K562 (cell line): ENCODE results near the gene C5AR2. TPM values are rescaled to one million over a fixed set of nuclear protein-coding genes. Genes with fewer than 3 reads are reported as not detected.

Experiments used
- ARID1B ChIP-seq: fragments of 450-650 bp; IDR thresholded peaks from 2 replicates; pipeline ENCODE4 v1.6.1; 2016; ENCODE audit warnings: antibody characterized with exemption, mild to moderate bottlenecking, inconsistent platforms
- BCOR ChIP-seq: fragments of 450-650 bp; IDR thresholded peaks from 2 replicates; pipeline ENCODE4 v1.6.1; 2016
- CC2D1A ChIP-seq: fragments of 450-650 bp; IDR thresholded peaks from 2 replicates; pipeline ENCODE4 v1.6.1; 2017; ENCODE audit warnings: mild to moderate bottlenecking
- CEBPB ChIP-seq: fragments of 450-650 bp; IDR thresholded peaks from 2 replicates; pipeline ENCODE4 v1.6.1; 2016; ENCODE audit warnings: missing genetic modification characterization, missing compliant biosample characterization
- CUX1 ChIP-seq: fragments of 200-800 bp; sonication (Bioruptor generic); IDR thresholded peaks from 2 replicates; pipeline ENCODE4 v1.6.1; 2016; ENCODE audit warnings: missing genetic modification characterization, missing compliant biosample characterization
- DPF2 ChIP-seq: fragments of 450-650 bp; IDR thresholded peaks from 2 replicates; pipeline ENCODE4 v1.6.1; 2016
- KDM1A ChIP-seq, 2 experiments: fragments of 450-650 bp; IDR thresholded peaks; 2 replicates each; pipeline ENCODE4 v1.6.1; 2016; ENCODE audit warnings: mild to moderate bottlenecking in 2 of 2
- MEF2D ChIP-seq: conservative IDR thresholded peaks from 2 replicates; pipeline ENCODE4 v1.6.1; 2016; ENCODE audit warnings: low read depth, missing genetic modification characterization, missing compliant biosample characterization
- TRIM24 ChIP-seq, 2 experiments: fragments of 450-650 bp; IDR thresholded peaks; 2 replicates each; pipeline ENCODE4 v1.6.1; 2016
- polyA plus RNA-seq, 8 experiments: library from polyadenylated mRNA; depleted of rRNA in 4 of 8; stranded (reverse) in 5 of 8; unstranded in 3 of 8; fragments of >200 nt; fragmentation: Nextera tagmentation in 2 of 8; fragmentation: Illumina TruSeq in 1 of 8; extraction: Ambion mirVana in 2 of 8; extraction: Trizol in 1 of 8; gene quantifications; 2 replicates each; pipeline versions ENCODE4 v1.2.1 to v1.2.3, GENCODE V29; 2011 to 2014; ENCODE audit warnings: inconsistent platforms in 1 of 8, missing spikeins in 1 of 8
- total RNA-seq, 7 experiments: library from RNA; depleted of rRNA in 6 of 7; stranded (reverse); fragments of >200 nt in 6 of 7; fragmentation: Illumina TruSeq in 2 of 7; extraction: Trizol in 2 of 7; gene quantifications; 2 replicates each; pipeline versions ENCODE4 v1.2.1 to v1.2.3, GENCODE V29; 2011 to 2021; ENCODE audit warnings: low replicate concordance in 1 of 7
- TF ChIP-seq, protein P1 (sequence below): fragments of 450-650 bp; conservative IDR thresholded peaks from 2 replicates; pipeline ENCODE4 v1.6.1; 2016; ENCODE audit warnings: missing genetic modification characterization, low read depth, mild to moderate bottlenecking, control low read depth, missing compliant biosample characterization
- TF ChIP-seq, protein P2 (sequence below): fragments of 450-650 bp; IDR thresholded peaks from 2 replicates; pipeline ENCODE4 v1.6.1; 2016; ENCODE audit warnings: low read depth

C5AR2 gene
- total and polyA plus RNA-seq, 9 of the 15 experiments (the other 6 are each of a cell fraction or from before 2014, with no cell fraction given), result 0.01 to 1.1 (median 0.13) TPM

- TF ChIP-seq CUX1 (0 out of 2 replicates have a peak, but pooled peaks have one; percentile 55), KDM1A (IDR thresholded peaks at IDR 0.05) (peak; percentile 47 to 67; a peak in 3 of 4 replicates), DPF2 (0 out of 2 replicates have a peak, but pooled peaks have one; percentile 12), MEF2D (tag) (0 out of 2 replicates have a peak, but pooled peaks have one; percentile 54), CEBPB (tag) (peak; percentile 93), TRIM24 (IDR thresholded peaks at IDR 0.05) (peak in 1 of 2 experiments; percentile 53; a peak in 2 of 4 replicates), CC2D1A (0 out of 2 replicates have a peak, but pooled peaks have one; percentile 13), ARID1B (peak; percentile 16; the same call in 1 of the 2 replicates), BCOR (peak; percentile 92)
- TF ChIP-seq, protein P1, sequence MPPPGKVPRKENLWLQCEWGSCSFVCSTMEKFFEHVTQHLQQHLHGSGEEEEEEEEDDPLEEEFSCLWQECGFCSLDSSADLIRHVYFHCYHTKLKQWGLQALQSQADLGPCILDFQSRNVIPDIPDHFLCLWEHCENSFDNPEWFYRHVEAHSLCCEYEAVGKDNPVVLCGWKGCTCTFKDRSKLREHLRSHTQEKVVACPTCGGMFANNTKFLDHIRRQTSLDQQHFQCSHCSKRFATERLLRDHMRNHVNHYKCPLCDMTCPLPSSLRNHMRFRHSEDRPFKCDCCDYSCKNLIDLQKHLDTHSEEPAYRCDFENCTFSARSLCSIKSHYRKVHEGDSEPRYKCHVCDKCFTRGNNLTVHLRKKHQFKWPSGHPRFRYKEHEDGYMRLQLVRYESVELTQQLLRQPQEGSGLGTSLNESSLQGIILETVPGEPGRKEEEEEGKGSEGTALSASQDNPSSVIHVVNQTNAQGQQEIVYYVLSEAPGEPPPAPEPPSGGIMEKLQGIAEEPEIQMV (tag), result peak; percentile 45; the same call in 1 of the 2 replicates
- TF ChIP-seq, protein P2, sequence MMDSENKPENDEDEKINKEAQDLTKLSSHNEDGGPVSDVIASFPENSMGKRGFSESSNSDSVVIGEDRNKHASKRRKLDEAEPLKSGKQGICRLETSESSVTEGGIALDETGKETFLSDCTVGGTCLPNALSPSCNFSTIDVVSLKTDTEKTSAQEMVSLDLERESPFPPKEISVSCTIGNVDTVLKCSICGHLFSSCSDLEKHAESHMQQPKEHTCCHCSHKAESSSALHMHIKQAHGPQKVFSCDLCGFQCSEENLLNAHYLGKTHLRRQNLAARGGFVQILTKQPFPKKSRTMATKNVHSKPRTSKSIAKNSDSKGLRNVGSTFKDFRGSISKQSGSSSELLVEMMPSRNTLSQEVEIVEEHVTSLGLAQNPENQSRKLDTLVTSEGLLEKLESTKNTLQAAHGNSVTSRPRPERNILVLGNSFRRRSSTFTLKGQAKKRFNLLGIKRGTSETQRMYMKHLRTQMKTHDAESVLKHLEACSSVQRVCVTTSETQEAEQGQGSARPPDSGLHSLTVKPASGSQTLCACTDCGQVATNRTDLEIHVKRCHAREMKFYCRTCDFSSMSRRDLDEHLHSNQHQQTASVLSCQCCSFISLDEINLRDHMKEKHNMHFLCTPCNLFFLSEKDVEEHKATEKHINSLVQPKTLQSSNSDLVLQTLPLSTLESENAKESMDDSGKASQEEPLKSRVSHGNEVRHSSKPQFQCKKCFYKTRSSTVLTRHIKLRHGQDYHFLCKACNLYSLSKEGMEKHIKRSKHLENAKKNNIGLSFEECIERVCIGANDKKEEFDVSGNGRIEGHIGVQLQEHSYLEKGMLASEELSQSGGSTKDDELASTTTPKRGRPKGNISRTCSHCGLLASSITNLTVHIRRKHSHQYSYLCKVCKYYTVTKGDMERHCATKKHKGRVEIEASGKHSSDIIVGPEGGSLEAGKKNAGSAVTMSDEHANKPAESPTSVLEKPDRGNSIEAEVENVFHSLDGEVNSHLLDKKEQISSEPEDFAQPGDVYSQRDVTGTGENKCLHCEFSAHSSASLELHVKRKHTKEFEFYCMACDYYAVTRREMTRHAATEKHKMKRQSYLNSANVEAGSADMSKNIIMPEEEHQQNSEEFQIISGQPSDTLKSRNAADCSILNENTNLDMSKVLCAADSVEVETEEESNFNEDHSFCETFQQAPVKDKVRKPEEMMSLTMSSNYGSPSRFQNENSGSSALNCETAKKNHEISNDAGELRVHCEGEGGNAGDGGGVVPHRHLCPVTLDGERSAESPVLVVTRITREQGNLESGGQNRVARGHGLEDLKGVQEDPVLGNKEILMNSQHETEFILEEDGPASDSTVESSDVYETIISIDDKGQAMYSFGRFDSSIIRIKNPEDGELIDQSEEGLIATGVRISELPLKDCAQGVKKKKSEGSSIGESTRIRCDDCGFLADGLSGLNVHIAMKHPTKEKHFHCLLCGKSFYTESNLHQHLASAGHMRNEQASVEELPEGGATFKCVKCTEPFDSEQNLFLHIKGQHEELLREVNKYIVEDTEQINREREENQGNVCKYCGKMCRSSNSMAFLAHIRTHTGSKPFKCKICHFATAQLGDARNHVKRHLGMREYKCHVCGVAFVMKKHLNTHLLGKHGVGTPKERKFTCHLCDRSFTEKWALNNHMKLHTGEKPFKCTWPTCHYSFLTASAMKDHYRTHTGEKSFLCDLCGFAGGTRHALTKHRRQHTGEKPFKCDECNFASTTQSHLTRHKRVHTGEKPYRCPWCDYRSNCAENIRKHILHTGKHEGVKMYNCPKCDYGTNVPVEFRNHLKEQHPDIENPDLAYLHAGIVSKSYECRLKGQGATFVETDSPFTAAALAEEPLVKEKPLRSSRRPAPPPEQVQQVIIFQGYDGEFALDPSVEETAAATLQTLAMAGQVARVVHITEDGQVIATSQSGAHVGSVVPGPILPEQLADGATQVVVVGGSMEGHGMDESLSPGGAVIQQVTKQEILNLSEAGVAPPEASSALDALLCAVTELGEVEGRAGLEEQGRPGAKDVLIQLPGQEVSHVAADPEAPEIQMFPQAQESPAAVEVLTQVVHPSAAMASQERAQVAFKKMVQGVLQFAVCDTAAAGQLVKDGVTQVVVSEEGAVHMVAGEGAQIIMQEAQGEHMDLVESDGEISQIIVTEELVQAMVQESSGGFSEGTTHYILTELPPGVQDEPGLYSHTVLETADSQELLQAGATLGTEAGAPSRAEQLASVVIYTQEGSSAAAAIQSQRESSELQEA, result peak; percentile 31; the same call in 1 of the 2 replicates
Observed at GRCh38 chr19:47336765-47337718, 5.1 kb downstream of the C5AR2 start (continued).
